DND-41 (cell line): Measurements from ENCODE around the gene SLC29A4.

Experiments
- ATAC-seq: fragments of 200-7000 bp; cut with Tn5 transposase; 3 replicates; pipeline ENCODE4 v1.9.1; 2021; ENCODE audit warnings: low read depth; ENCODE audit not compliant: insufficient read depth
- DNase-seq: peaks from one replicate; pipeline ENCODE4 v3.0.0-alpha.2; 2020
- H2AFZ ChIP-seq: 2 replicates; pipeline ENCODE4 v1.6.0; 2012; ENCODE audit warnings: low read depth, low read length
- H3K27ac ChIP-seq: 2 replicates; pipeline ENCODE4 v1.5.1; 2012; ENCODE audit warnings: low read length, inconsistent platforms
- H3K27me3 ChIP-seq: fragments of 200-600 bp; sonication (generic); 2 replicates; pipeline ENCODE4 v1.6.0; 2012; ENCODE audit warnings: low read length, mild to moderate bottlenecking, inconsistent platforms; ENCODE audit not compliant: insufficient read depth, poor library complexity
- H3K36me3 ChIP-seq: 2 replicates; pipeline ENCODE4 v1.5.1; 2012; ENCODE audit warnings: low read length, inconsistent platforms; ENCODE audit not compliant: insufficient read depth
- H3K4me1 ChIP-seq: 2 replicates; pipeline ENCODE4 v1.5.1; 2012; ENCODE audit warnings: mild to moderate bottlenecking, low read length; ENCODE audit not compliant: insufficient read depth
- H3K4me2 ChIP-seq: 2 replicates; pipeline ENCODE4 v1.6.0; 2012; ENCODE audit warnings: mild to moderate bottlenecking, moderate library complexity, low read length, inconsistent platforms; ENCODE audit not compliant: insufficient read depth
- H3K4me3 ChIP-seq, 2 experiments: fragments of 200-600 bp in 1 of 2; shearing (Covaris generic) in 1 of 2; 2 replicates each; pipeline ENCODE4 v1.5.1; 2012 to 2016; ENCODE audit warnings: inconsistent platforms in 2 of 2, low read length in 2 of 2, mild to moderate bottlenecking in 2 of 2, low read depth in 1 of 2, moderate library complexity in 1 of 2
- H3K79me2 ChIP-seq: 2 replicates; pipeline ENCODE4 v1.6.0; 2012; ENCODE audit warnings: low read length, inconsistent platforms; ENCODE audit not compliant: insufficient read depth
- H3K9ac ChIP-seq: 2 replicates; pipeline ENCODE4 v1.6.0; 2012; ENCODE audit warnings: low read depth, mild to moderate bottlenecking, inconsistent platforms, low read length, moderate library complexity
- H3K9me3 ChIP-seq: 2 replicates; pipeline ENCODE4 v1.5.1; 2012; ENCODE audit warnings: low read length, moderate library complexity, mild to moderate bottlenecking, inconsistent platforms; ENCODE audit not compliant: insufficient read depth, severe bottlenecking
- H4K20me1 ChIP-seq: 2 replicates; pipeline ENCODE4 v1.6.0; 2012; ENCODE audit warnings: low read length; ENCODE audit not compliant: insufficient read depth
- EZH2 ChIP-seq: IDR thresholded peaks from 3 replicates; pipeline ENCODE4 v1.6.1; 2012; ENCODE audit warnings: borderline replicate concordance, low read depth, mild to moderate bottlenecking, moderate library complexity, low read length, inconsistent platforms; ENCODE audit not compliant: severe bottlenecking
- TF ChIP-seq, protein P1 (sequence below): IDR thresholded peaks from 2 replicates; pipeline ENCODE4 v1.5.1; 2012; ENCODE audit warnings: borderline replicate concordance, low read length, moderate library complexity, mild to moderate bottlenecking; ENCODE audit not compliant: poor library complexity, severe bottlenecking; ENCODE audit errors: extremely low read depth

Gene SLC29A4

DNA sequence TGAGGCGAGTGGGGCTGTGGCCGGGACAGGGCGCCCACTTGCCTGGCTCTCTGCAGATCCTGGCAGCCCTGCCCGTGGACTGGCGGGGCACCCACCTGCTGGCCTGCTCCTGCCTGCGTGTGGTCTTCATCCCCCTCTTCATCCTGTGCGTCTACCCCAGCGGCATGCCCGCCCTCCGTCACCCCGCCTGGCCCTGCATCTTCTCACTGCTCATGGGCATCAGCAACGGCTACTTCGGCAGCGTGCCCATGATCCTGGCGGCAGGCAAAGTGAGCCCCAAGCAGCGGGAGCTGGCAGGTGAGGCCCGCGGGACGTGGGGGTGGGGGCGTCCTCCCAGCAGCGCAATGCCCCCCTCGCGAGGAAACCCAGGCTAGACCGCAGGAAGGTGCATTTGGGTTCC lies 17.6 kb downstream of the SLC29A4 start:
- TF ChIP-seq EZH2: no peak
- TF ChIP-seq, protein P1, sequence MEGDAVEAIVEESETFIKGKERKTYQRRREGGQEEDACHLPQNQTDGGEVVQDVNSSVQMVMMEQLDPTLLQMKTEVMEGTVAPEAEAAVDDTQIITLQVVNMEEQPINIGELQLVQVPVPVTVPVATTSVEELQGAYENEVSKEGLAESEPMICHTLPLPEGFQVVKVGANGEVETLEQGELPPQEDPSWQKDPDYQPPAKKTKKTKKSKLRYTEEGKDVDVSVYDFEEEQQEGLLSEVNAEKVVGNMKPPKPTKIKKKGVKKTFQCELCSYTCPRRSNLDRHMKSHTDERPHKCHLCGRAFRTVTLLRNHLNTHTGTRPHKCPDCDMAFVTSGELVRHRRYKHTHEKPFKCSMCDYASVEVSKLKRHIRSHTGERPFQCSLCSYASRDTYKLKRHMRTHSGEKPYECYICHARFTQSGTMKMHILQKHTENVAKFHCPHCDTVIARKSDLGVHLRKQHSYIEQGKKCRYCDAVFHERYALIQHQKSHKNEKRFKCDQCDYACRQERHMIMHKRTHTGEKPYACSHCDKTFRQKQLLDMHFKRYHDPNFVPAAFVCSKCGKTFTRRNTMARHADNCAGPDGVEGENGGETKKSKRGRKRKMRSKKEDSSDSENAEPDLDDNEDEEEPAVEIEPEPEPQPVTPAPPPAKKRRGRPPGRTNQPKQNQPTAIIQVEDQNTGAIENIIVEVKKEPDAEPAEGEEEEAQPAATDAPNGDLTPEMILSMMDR: no peak
- ATAC-seq (no peak), DNase-seq (no peak)
- Histone ChIP-seq H3K4me1 (peaks cover 20% of the 10 kb centered on the region), H3K27ac (no peak overlapping the region), H3K4me3 (no peak overlapping the region), H3K79me2 (no peaks in the 10 kb centered on the region), H4K20me1 (no peaks in the 10 kb centered on the region), H3K27me3 (no peaks in the 10 kb centered on the region), H3K36me3 (no peaks in the 10 kb centered on the region), H3K4me2 (no peak overlapping the region), H2AFZ (no peak overlapping the region), H3K9ac (no peak overlapping the region), H3K9me3 (no peaks in the 10 kb centered on the region)

DNA sequence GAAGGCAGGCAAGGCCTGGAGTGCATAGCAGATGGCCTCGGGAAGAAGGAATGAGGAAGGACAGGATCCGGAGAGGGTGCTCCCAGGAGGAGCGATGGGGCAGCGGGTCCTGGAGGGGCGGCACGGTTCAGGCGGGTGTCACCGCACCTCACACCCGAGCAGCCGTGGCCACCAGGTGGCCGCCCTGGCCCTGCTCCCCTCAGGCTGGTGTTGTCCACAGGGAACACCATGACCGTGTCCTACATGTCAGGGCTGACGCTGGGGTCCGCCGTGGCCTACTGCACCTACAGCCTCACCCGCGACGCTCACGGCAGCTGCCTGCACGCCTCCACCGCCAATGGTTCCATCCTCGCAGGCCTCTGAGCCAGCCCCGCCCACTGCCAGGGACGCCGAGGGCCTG lies 19.8 kb downstream of the SLC29A4 start:
- H3K4me2 ChIP-seq: no peak overlapping the region
- H3K4me3 ChIP-seq: no peak overlapping the region
- no peaks in the 10 kb centered on the region for H3K9me3 ChIP-seq
- H3K27ac ChIP-seq: no peak overlapping the region
- 0 out of 2 replicates have a peak, but pooled peaks cover under 1% of the 10 kb centered on the region for H3K36me3 ChIP-seq
- H3K9ac ChIP-seq: no peak overlapping the region
- no peaks in the 10 kb centered on the region for H3K79me2 ChIP-seq
- no peaks in the 10 kb centered on the region for H4K20me1 ChIP-seq
- no peak for TF ChIP-seq EZH2
- TF ChIP-seq, protein P1: no peak
- no peak overlapping the region for H2AFZ ChIP-seq
- ATAC-seq (no peak), DNase-seq (no peak)
- H3K27me3 ChIP-seq: no peaks in the 10 kb centered on the region
- H3K4me1 ChIP-seq: peaks cover 12% of the 10 kb centered on the region

DNA sequence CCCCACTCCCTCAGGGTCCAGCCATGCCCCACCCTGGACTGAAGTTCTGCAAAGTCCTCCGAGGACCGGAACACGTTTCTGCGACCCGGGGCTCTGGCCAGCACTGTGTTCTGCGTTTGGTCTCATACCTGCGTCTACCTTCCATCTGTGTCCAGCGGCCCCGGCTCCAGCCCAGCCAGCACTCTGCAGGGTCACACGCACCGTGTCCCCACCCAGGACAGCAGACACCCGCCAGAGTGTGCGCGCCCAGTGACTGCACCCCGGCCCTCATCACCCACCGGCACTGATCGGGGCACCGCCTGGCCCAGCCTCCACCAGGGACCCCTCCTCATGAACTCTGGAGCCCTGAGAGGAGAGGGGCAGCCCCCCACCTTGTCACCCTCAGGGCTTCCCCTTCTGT lies 20.3 kb downstream of the SLC29A4 start:
- Histone ChIP-seq H3K9me3 (no peaks in the 10 kb centered on the region), H3K36me3 (peaks cover 5% of the 10 kb centered on the region), H4K20me1 (no peaks in the 10 kb centered on the region), H3K79me2 (no peaks in the 10 kb centered on the region), H3K4me3 (no peak overlapping the region), H3K27me3 (no peaks in the 10 kb centered on the region), H2AFZ (no peak overlapping the region), H3K4me1 (peaks cover 7% of the 10 kb centered on the region), H3K4me2 (no peak overlapping the region), H3K9ac (no peak overlapping the region), H3K27ac (no peak overlapping the region)
- DNase-seq: no peak
- no peak; the same call in 2 of the 3 replicates for ATAC-seq
- TF ChIP-seq, protein P1: no peak
- TF ChIP-seq EZH2: no peak
